H1 (cell line): ENCODE results near the gene GRK5. TPM values are rescaled to one million over a fixed set of nuclear protein-coding genes. Genes with fewer than 3 reads are reported as not detected.

Experiments
- CREB1 ChIP-seq: IDR thresholded peaks from 2 replicates; pipeline ENCODE4 v1.6.1; 2012; ENCODE audit warnings: inconsistent platforms
- EZH2 ChIP-seq: fragments of 200-600 bp; sonication (generic); IDR thresholded peaks from 2 replicates; pipeline ENCODE4 v1.7.1; 2012; ENCODE audit warnings: low read depth, mild to moderate bottlenecking, moderate library complexity, low read length, inconsistent platforms; ENCODE audit not compliant: severe bottlenecking
- HDAC2 ChIP-seq, 2 experiments: fragments of 300-600 bp in 1 of 2; sonication (generic) in 1 of 2; IDR thresholded peaks; 2 replicates each; pipeline ENCODE4 v1.6.1; 2011 to 2012; ENCODE audit warnings: low read depth in 2 of 2, low read length in 2 of 2, mild to moderate bottlenecking in 2 of 2, moderate library complexity in 2 of 2, borderline replicate concordance in 1 of 2, inconsistent platforms in 1 of 2
- PHF8 ChIP-seq: fragments of 200-600 bp; sonication (generic); conservative IDR thresholded peaks from 2 replicates; pipeline ENCODE4 v1.7.1; 2012; ENCODE audit warnings: low read depth, mild to moderate bottlenecking, inconsistent platforms, low read length, moderate library complexity
- POLR2A ChIP-seq, 2 experiments: IDR thresholded peaks; 1 replicate in 1 of 2; 2 replicates in 1 of 2; pipeline ENCODE4 v1.6.1; 2011; ENCODE audit warnings: low read depth in 2 of 2, low read length in 2 of 2, mild to moderate bottlenecking in 2 of 2; ENCODE audit errors: control extremely low read depth in 1 of 2
- SP1 ChIP-seq: IDR thresholded peaks from 2 replicates; pipeline ENCODE4 v1.6.1; 2011; ENCODE audit warnings: low read depth, low read length
- polyA plus RNA-seq, 7 experiments: library from polyadenylated mRNA; depleted of rRNA in 3 of 7; stranded (reverse) in 5 of 7; unstranded in 2 of 7; fragments of >200 nt in 5 of 7; fragments of 200-250 nt in 2 of 7; gene quantifications; 1 replicate in 5 of 7; 2 replicates in 1 of 7; 4 replicates in 1 of 7; pipeline versions ENCODE4 v1.2.1 to v1.2.3, GENCODE V29; 2011 to 2013; ENCODE audit warnings: missing spikeins in 2 of 7, mixed read lengths in 2 of 7
- total RNA-seq: library from RNA; stranded (reverse); fragmentation: NEBNext Ultra II Directional; extraction: Animal tissue kit (Norgen Biotek cat#: 25700); gene quantifications from 2 replicates; pipeline ENCODE4 v1.2.1, GENCODE V29; 2021
- TF ChIP-seq, protein P1 (sequence below): IDR thresholded peaks from 2 replicates; pipeline ENCODE4 v1.6.1; 2012; ENCODE audit warnings: inconsistent platforms

The GRK5 gene
- total and polyA plus RNA-seq, 2 of the 8 experiments (the other 6 are each of a cell fraction or from before 2014, with no cell fraction given): 0.54 to 2.5 TPM

DNA sequence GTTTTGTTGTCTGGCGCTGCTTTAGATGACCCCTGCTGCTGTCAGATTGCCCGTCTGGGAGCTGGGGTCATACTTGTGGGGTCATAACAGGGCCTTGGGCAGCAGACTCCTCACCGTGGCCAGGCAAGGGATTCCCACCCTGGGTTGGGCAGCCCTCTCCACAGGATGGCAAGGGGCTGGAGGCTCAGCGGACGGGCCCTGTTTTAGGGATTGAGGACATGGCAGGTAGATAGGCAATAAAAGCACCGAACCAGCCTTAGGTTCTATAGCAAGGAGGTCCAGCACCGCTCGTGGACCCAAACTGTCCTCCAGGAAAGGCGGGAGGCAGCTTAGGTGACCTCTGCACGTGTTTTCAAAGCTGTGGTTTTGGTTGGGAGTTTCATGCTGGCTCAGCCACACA, 60.0 kb downstream of the GRK5 start (continued):
- TF ChIP-seq HDAC2 (IDR thresholded peaks at IDR 0.05; ENCODE audit: borderline replicate concordance in 1 of 2, low read depth in 2 of 2, low read length in 2 of 2) (no peak), EZH2 (no peak), PHF8 (no peak), SP1 (no peak), POLR2A (IDR thresholded peaks at IDR 0.05; ENCODE audit: control extremely low read depth in 1 of 2, low read depth in 2 of 2, low read length in 2 of 2) (no peak), CREB1 (no peak)
- TF ChIP-seq, protein P1, sequence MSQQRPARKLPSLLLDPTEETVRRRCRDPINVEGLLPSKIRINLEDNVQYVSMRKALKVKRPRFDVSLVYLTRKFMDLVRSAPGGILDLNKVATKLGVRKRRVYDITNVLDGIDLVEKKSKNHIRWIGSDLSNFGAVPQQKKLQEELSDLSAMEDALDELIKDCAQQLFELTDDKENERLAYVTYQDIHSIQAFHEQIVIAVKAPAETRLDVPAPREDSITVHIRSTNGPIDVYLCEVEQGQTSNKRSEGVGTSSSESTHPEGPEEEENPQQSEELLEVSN: no peak
